ENCODE measurements around the gene STUB1. TPM values are rescaled to one million over a fixed set of nuclear protein-coding genes. Genes with fewer than 3 reads are reported as not detected.

Gene STUB1
- total and polyA plus RNA-seq, 8 donors: 40.1 to 130 (median 56.2) TPM

GRCh38 chr16:676913-677312 is 3.3 kb upstream of the STUB1 start:
- FAIRE-seq (no peak), DNase-seq (peak in 2 of 6 donors; percentile 33 to 84), ATAC-seq (no peak)
- intact Hi-C loops (cut with DNase I): no loop called here
- no peaks in the 10 kb centered on the region for H3K9me3 ChIP-seq
- H3K4me1 ChIP-seq: peaks cover 9 to 11% (median 9%) of the 10 kb centered on the region in 3 donors
- H3K27ac ChIP-seq: no peak overlapping the region
- 76 to 82% methylated on average over 23 of the region's 23 CpGs for WGBS, 2 donors
- peaks cover 0 to 19% (median 17%) of the 10 kb centered on the region in 3 donors for H3K36me3 ChIP-seq
- no peak overlapping the region for H3K4me3 ChIP-seq
- TF ChIP-seq CTCF (IDR thresholded peaks at IDR 0.05): no peak
- no peaks in the 10 kb centered on the region for H3K27me3 ChIP-seq

GRCh38 chr16:677316-678190 is 2.7 kb upstream of the STUB1 start:
- no peak overlapping the region for H3K4me3 ChIP-seq
- no peak overlapping the region for H3K27ac ChIP-seq
- FAIRE-seq (no peak), ATAC-seq (no peak), DNase-seq (peak in 2 of 6 donors; percentile 39 to 87)
- intact Hi-C loops (cut with DNase I): no loop called here
- H3K27me3 ChIP-seq: no peaks in the 10 kb centered on the region
- no peak for TF ChIP-seq CTCF (IDR thresholded peaks at IDR 0.05)
- H3K4me1 ChIP-seq: peaks cover 9 to 13% (median 12%) of the 10 kb centered on the region in 3 donors
- peaks cover 0 to 19% (median 17%) of the 10 kb centered on the region in 3 donors for H3K36me3 ChIP-seq
- H3K9me3 ChIP-seq: no peaks in the 10 kb centered on the region
- 77 to 78% methylated on average over 49 to 57 of the region's 57 CpGs for WGBS, 2 donors

GRCh38 chr16:678209-678857 is 1.9 kb upstream of the STUB1 start:
- H3K27ac ChIP-seq: peak overlapping the region in 1 of 4 donors; percentile 74
- intact Hi-C loops (cut with DNase I): no loop called here
- no peak for TF ChIP-seq CTCF (IDR thresholded peaks at IDR 0.05)
- H3K36me3 ChIP-seq: peaks cover 0 to 15% (median 13%) of the 10 kb centered on the region in 3 donors
- peaks cover 9 to 19% (median 17%) of the 10 kb centered on the region in 3 donors for H3K4me1 ChIP-seq
- no peak overlapping the region for H3K4me3 ChIP-seq
- 72 to 75% methylated on average over 19 to 21 of the region's 21 CpGs for WGBS, 2 donors
- H3K9me3 ChIP-seq: no peaks in the 10 kb centered on the region
- DNase-seq (peak in 2 of 6 donors; percentile 55 to 85), FAIRE-seq (no peak), ATAC-seq (no peak)
- no peaks in the 10 kb centered on the region for H3K27me3 ChIP-seq

GRCh38 chr16:678858-679813 is 1.1 kb upstream of the STUB1 start:
- DNase-seq (peak; percentile 81 to 89 (median 84)), FAIRE-seq (no peak), ATAC-seq (peak; percentile 41 to 59 (median 48))
- Histone ChIP-seq H3K4me3 (peak overlapping the region; percentile 4 to 75 (median 34)), H3K27me3 (no peaks in the 10 kb centered on the region), H3K4me1 (peaks cover 9 to 21% (median 21%) of the 10 kb centered on the region in 3 donors), H3K9me3 (no peaks in the 10 kb centered on the region), H3K36me3 (peaks cover 0 to 14% (median 13%) of the 10 kb centered on the region in 3 donors), H3K27ac (peak overlapping the region; percentile 68 to 78 (median 74))
- WGBS, 2 donors: 28 to 30% methylated on average over 43 to 52 of the region's 52 CpGs
- no peak for TF ChIP-seq CTCF (IDR thresholded peaks at IDR 0.05)
- intact Hi-C loops (cut with DNase I): no loop called here
